HT-29 (cell line): ENCODE measurements around the gene RASIP1. TPM values are rescaled to one million over a fixed set of nuclear protein-coding genes. Genes with fewer than 3 reads are reported as not detected.

Experiments used
- DNase-seq: peaks from one replicate; pipeline ENCODE4 v3.0.0-alpha.2; 2015; ENCODE audit warnings: low spot score
- total RNA-seq: library from RNA; depleted of rRNA; stranded (reverse); fragments of >200 nt; shearing (Covaris generic); gene quantifications from 2 replicates; pipeline ENCODE4 v1.2.3, GENCODE V29; 2014

RASIP1 gene
- total RNA-seq, 1 experiment from 2014 or later: 0.61 TPM

- DNase-seq: no peak
Observed at GRCh38 chr19:48755084-48755641, 14.8 kb upstream of the RASIP1 start, which contains the start of gene FGF21. FGF21 (plus strand) TSS chr19:48755524; CDS start chr19:48756237, 713 bp downstream.

GRCh38 chr19:48752496-48753365, 12.3 kb upstream of the RASIP1 start, which contains the start of gene FUT1:
FUT1 (minus strand) TSS chr19:48752641; CDS start chr19:48751281, 1,360 bp downstream.
- peak; percentile 98 for DNase-seq

- DNase-seq: no peak
Observed at GRCh38 chr19:48751845-48752495, 11.6 kb upstream of the RASIP1 start.

- no peak for DNase-seq
Observed at GRCh38 chr19:48750771-48751504, 10.5 kb upstream of the RASIP1 start.

GRCh38 chr19:48750351-48750750, 9.9 kb upstream of the RASIP1 start:
- no peak for DNase-seq

GRCh38 chr19:48749571-48750198, 9.3 kb upstream of the RASIP1 start:
- DNase-seq: no peak

- DNase-seq: no peak
Observed at GRCh38 chr19:48746738-48747575, 6.5 kb upstream of the RASIP1 start, which contains the start of gene IZUMO1. IZUMO1 (minus strand) TSS chr19:48746909; CDS start chr19:48745859, 1,050 bp downstream.

- no peak for DNase-seq
Observed at GRCh38 chr19:48746110-48746509, 5.7 kb upstream of the RASIP1 start.

- DNase-seq: peak; percentile 84
Observed at GRCh38 chr19:48745208-48745995, 5.0 kb upstream of the RASIP1 start.

- DNase-seq: no peak
Observed at GRCh38 chr19:48742096-48742495, 1.7 kb upstream of the RASIP1 start.

- peak; percentile 49 for DNase-seq
Observed at GRCh38 chr19:48741129-48741999, 954 bp upstream of the RASIP1 start.

- DNase-seq: no peak
Observed at GRCh38 chr19:48739404-48740163, 826 bp downstream of the RASIP1 start.

GRCh38 chr19:48738557-48739403, 1.6 kb downstream of the RASIP1 start:
- DNase-seq: peak; percentile 97

GRCh38 chr19:48737360-48737998, 2.9 kb downstream of the RASIP1 start:
- DNase-seq: peak; percentile 68

GRCh38 chr19:48735031-48735615, 5.3 kb downstream of the RASIP1 start:
- DNase-seq: peak; percentile 65

- DNase-seq: no peak
Observed at GRCh38 chr19:48734625-48735024, 5.8 kb downstream of the RASIP1 start.
